Spinal cord (tissue), 10 donors: ENCODE measurements around the gene TCF7L2. TPM values are rescaled to one million over a fixed set of nuclear protein-coding genes. Genes with fewer than 3 reads are reported as not detected.

Experiments
- DNase-seq, 6 donors: peaks; one replicate each; pipeline versions ENCODE4 v3.0.0 to v3.0.0-alpha.2; 2013 to 2015; ENCODE audit warnings: low spot score in 6 of 6, low read depth in 4 of 6
- H3K27ac ChIP-seq: one replicate; pipeline ENCODE4 v1.5.1; 2013; ENCODE audit warnings: low read depth, low read length, control low read depth
- H3K27me3 ChIP-seq: one replicate; pipeline ENCODE4 v1.6.1; 2013; ENCODE audit warnings: low read length; ENCODE audit not compliant: control insufficient read depth, insufficient read depth
- H3K36me3 ChIP-seq: one replicate; pipeline ENCODE4 v1.6.1; 2013; ENCODE audit warnings: low read length; ENCODE audit not compliant: control insufficient read depth, insufficient read depth
- H3K4me1 ChIP-seq: one replicate; pipeline ENCODE4 v1.6.1; 2013; ENCODE audit warnings: low read length; ENCODE audit not compliant: control insufficient read depth, insufficient read depth
- H3K4me3 ChIP-seq: one replicate; pipeline ENCODE4 v1.5.1; 2013; ENCODE audit warnings: low read depth, low read length, control low read depth
- H3K9me3 ChIP-seq: one replicate; pipeline ENCODE4 v1.6.1; 2013; ENCODE audit warnings: low read length; ENCODE audit not compliant: control insufficient read depth, insufficient read depth
- WGBS: methylation state at CpG from one replicate; pipeline ENCODE4 v1.1.5; 2013; ENCODE audit warnings: missing lambda C conversion rate; ENCODE audit not compliant: insufficient coverage; 5-methylcytosine and 5-hydroxymethylcytosine counted together
- polyA plus RNA-seq, 2 donors: library from polyadenylated mRNA; unstranded; fragments of 120-200 nt; gene quantifications; one replicate each; pipeline ENCODE4 v1.2.1, GENCODE V29; 2013; ENCODE audit not compliant: insufficient read length in 2 of 2
- total RNA-seq, 2 donors: library from RNA; depleted of rRNA in 1 of 2; stranded (reverse); fragments of 120-200 nt in 1 of 2; fragments of >200 nt in 1 of 2; gene quantifications; one replicate each; pipeline versions ENCODE4 v1.2.3 to v1.2.4, GENCODE V29; 2013 to 2014
- donor health status: healthy.

TCF7L2 gene
- total and polyA plus RNA-seq, 4 donors = 12.9 to 75.5 (median 36.6) TPM

GRCh38 chr10:112938808-112939482 lies 11.1 kb upstream of the TCF7L2 start:
- Histone ChIP-seq H3K9me3 (no peaks in the 10 kb centered on the region), H3K27ac (no peak overlapping the region), H3K36me3 (no peaks in the 10 kb centered on the region), H3K4me1 (no peaks in the 10 kb centered on the region), H3K4me3 (no peak overlapping the region), H3K27me3 (no peaks in the 10 kb centered on the region)
- 57% methylated on average over 1 of the region's 6 CpGs for WGBS
- no peak for DNase-seq

GRCh38 chr10:112945811-112946210 lies 4.2 kb upstream of the TCF7L2 start:
- H3K4me3 ChIP-seq = no peak overlapping the region
- no peaks in the 10 kb centered on the region for H3K36me3 ChIP-seq
- WGBS = 70% methylated on average over 4 of the region's 5 CpGs
- H3K27ac ChIP-seq = no peak overlapping the region
- H3K9me3 ChIP-seq = no peaks in the 10 kb centered on the region
- H3K27me3 ChIP-seq = peaks cover 7% of the 10 kb centered on the region
- DNase-seq = peak in 1 of 6 donors; percentile 70
- peaks cover 2% of the 10 kb centered on the region for H3K4me1 ChIP-seq

GRCh38 chr10:112946649-112947048 lies 3.4 kb upstream of the TCF7L2 start:
- Histone ChIP-seq H3K9me3 (no peaks in the 10 kb centered on the region), H3K27ac (no peak overlapping the region), H3K27me3 (peaks cover 8% of the 10 kb centered on the region), H3K4me3 (no peak overlapping the region), H3K4me1 (peaks cover 2% of the 10 kb centered on the region), H3K36me3 (no peaks in the 10 kb centered on the region)
- WGBS = 90% methylated on average over 3 of the region's 3 CpGs
- DNase-seq = no peak

GRCh38 chr10:112948196-112948595 lies 1.9 kb upstream of the TCF7L2 start:
- Histone ChIP-seq H3K9me3 (no peaks in the 10 kb centered on the region), H3K36me3 (no peaks in the 10 kb centered on the region), H3K4me3 (no peak overlapping the region), H3K27me3 (peaks cover 23% of the 10 kb centered on the region), H3K4me1 (peaks cover 13% of the 10 kb centered on the region), H3K27ac (no peak overlapping the region)
- no peak for DNase-seq
- WGBS = no CpG with 5 or more reads among the region's 1 CpG

GRCh38 chr10:112949143-112949823 lies 764 bp upstream of the TCF7L2 start:
- peaks cover 32% of the 10 kb centered on the region for H3K27me3 ChIP-seq
- H3K27ac ChIP-seq = peak overlapping the region; percentile 57
- no peaks in the 10 kb centered on the region for H3K9me3 ChIP-seq
- DNase-seq = peak in 1 of 6 donors; percentile 47
- H3K4me1 ChIP-seq = peaks cover 14% of the 10 kb centered on the region
- 56% methylated on average over 7 of the region's 9 CpGs for WGBS
- no peaks in the 10 kb centered on the region for H3K36me3 ChIP-seq
- H3K4me3 ChIP-seq = peak overlapping the region; percentile 81

- H3K27me3 ChIP-seq = peaks cover 33% of the 10 kb centered on the region
- H3K9me3 ChIP-seq = no peaks in the 10 kb centered on the region
- H3K36me3 ChIP-seq = no peaks in the 10 kb centered on the region
- peak in 2 of 6 donors; percentile 57 to 65 for DNase-seq
- peak overlapping the region; percentile 81 for H3K4me3 ChIP-seq
- under 1% methylated on average over 51 of the region's 56 CpGs for WGBS
- peaks cover 14% of the 10 kb centered on the region for H3K4me1 ChIP-seq
- peak overlapping the region; percentile 91 for H3K27ac ChIP-seq
These were observed 789 bp downstream of the TCF7L2 start for GRCh38 chr10:112950714-112951358.

GRCh38 chr10:112951359-112952281 lies 1.6 kb downstream of the TCF7L2 start:
- DNase-seq = peak in 3 of 6 donors; percentile 55 to 89 (median 75)
- Histone ChIP-seq H3K9me3 (no peaks in the 10 kb centered on the region), H3K4me1 (peaks cover 16% of the 10 kb centered on the region), H3K4me3 (peak overlapping the region; percentile 81), H3K27ac (peak overlapping the region; percentile 97), H3K27me3 (peaks cover 38% of the 10 kb centered on the region), H3K36me3 (no peaks in the 10 kb centered on the region)
- WGBS = 0% methylated on average over 23 of the region's 65 CpGs

GRCh38 chr10:112952282-112953173 lies 2.5 kb downstream of the TCF7L2 start:
- Histone ChIP-seq H3K36me3 (no peaks in the 10 kb centered on the region), H3K4me3 (peak overlapping the region; percentile 81), H3K9me3 (no peaks in the 10 kb centered on the region), H3K27me3 (peaks cover 39% of the 10 kb centered on the region), H3K27ac (peak overlapping the region; percentile 97), H3K4me1 (peaks cover 19% of the 10 kb centered on the region)
- under 1% methylated on average over 54 of the region's 59 CpGs for WGBS
- DNase-seq = peak in 2 of 6 donors; percentile 38 to 51
